ENCODE data around the gene PPP2R2C.

Gene PPP2R2C

DNA sequence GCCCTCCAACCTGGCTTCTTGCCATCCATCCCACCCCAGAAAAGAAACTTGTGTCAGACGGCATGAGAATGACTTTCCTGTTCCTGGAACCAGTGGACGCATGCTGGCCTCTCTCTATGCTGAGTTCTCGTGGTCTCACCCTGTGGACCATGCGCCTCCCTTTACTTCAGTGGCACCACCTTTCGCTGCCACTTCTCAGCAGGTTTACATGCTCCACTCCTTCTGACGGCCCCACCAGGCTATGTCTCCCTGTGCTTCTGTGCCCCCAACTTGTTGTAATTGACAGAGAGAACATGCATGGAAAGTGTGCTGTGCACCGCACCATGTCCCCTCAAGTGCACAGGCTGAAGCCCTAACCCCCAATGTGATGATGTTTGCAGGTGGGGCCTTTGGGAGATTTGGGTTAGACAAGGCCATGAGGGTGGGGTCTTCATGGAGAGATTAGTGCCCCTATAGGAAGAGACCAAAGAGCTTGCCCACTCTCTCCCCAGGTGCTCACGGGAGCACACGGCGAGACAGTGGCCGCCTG lies 3.1 kb upstream of the PPP2R2C start:
- no peak for DNase-seq (ENCODE audit: low spot score)
- H3K27ac ChIP-seq: no peak overlapping the region
- ChIA-PET POLR2A (ENCODE audit: low non-redundant PET) (no interaction called here), CTCF (no interaction called here)
- TF ChIP-seq CTCF (conservative IDR thresholded peaks at IDR 0.05; ENCODE audit: low read depth): no peak

GRCh38 chr4:6474705-6475457 lies 2.5 kb upstream of the PPP2R2C start:
- no peak overlapping the region for H3K27ac ChIP-seq
- no peak for TF ChIP-seq CTCF (conservative IDR thresholded peaks at IDR 0.05; ENCODE audit: low read depth)
- CTCF ChIA-PET: no interaction called here
- no peak for DNase-seq (ENCODE audit: low spot score)
- POLR2A ChIA-PET (ENCODE audit: low non-redundant PET): no interaction called here

DNA sequence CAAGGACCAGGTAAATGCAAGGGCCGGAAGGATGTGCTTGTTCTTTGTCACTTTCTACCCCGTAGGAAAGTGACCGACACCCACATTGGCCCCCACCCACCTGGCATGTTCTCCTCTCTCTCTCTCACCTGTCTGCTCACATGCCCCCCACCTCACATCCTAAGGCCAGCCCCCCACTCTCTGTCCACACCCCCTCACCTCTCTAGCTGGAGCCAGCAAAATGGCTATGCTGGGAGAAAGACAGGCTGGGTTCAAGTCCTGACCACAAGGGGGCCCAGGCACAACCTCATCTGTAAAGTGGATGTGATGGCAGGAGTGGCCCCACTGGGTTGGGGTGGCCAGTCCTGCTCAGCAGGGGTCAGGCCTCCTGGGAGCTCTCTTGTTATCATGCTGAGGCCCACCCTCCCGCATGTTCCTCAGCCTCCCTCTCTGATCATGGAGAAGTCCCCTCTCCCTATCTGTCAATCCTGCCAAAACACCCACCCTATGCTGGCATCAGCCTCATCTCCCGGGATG lies 1.7 kb upstream of the PPP2R2C start:
- H3K27ac ChIP-seq: no peak overlapping the region
- CTCF ChIA-PET: interaction anchor here (0.6 kb wide), 1 partner anchor 24 kb away, joined by 3 read pairs; no protein-coding TSS in a partner anchor
- TF ChIP-seq CTCF (conservative IDR thresholded peaks at IDR 0.05; ENCODE audit: low read depth): no peak
- POLR2A ChIA-PET (ENCODE audit: low non-redundant PET): no interaction called here
- DNase-seq (ENCODE audit: low spot score): no peak

DNA sequence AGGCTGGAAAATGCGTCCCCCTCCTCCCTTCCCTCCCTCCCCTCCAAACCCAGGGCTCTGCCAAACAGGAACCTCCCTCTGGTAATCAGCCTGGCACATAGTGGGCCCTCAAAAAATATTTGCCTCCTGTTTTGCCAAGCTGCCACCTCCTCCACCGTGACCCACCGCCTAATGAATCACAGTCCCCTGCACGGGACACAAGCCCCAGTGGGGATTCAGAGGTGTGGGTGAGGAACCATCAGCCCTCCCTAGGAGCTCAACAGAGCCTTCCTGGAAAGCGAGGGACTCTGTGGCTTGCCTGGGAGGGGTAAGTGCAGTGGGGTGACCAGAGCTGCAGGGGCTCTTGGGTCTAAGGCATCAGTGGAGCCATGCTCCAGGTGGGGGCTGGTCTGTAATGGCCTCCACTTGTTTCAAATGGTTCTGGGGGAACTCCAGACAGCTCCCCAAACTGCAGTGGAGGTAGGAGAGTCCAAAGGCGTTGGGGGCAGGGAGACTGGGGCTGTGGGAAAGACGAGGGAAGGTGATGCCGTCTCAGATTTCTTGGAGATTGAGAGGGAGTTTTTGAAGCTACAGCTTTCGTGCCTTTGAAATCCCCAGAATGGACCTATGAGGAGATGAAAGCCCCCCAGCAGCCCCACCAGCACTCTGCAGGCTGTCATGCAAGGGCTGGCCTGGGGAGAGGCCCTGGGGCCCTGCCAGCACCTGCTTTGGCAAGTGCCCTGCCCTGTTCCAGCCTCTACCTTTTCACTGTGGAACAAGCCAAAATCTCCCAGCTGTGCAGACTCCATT lies 1.0 kb upstream of the PPP2R2C start:
- DNase-seq (ENCODE audit: low spot score): no peak
- no peak for TF ChIP-seq CTCF (conservative IDR thresholded peaks at IDR 0.05; ENCODE audit: low read depth)
- ChIA-PET POLR2A (ENCODE audit: low non-redundant PET) (no interaction called here), CTCF (interaction anchor here (0.6 kb wide), 2 partner anchors 23 to 81 kb away, joined by 3 read pairs; no protein-coding TSS in a partner anchor)
- no peak overlapping the region for H3K27ac ChIP-seq

- DNase-seq (ENCODE audit: low spot score): no peak
- ChIA-PET POLR2A (ENCODE audit: low non-redundant PET) (no interaction called here), CTCF (interaction anchor here (0.7 kb wide), 1 partner anchor 37 kb away, joined by 3 read pairs; no protein-coding TSS in a partner anchor)
- no peak overlapping the region for H3K27ac ChIP-seq
- no peak for TF ChIP-seq CTCF (conservative IDR thresholded peaks at IDR 0.05; ENCODE audit: low read depth)
These were observed 417 bp downstream of the PPP2R2C start for GRCh38 chr4:6472008-6472386.

DNA sequence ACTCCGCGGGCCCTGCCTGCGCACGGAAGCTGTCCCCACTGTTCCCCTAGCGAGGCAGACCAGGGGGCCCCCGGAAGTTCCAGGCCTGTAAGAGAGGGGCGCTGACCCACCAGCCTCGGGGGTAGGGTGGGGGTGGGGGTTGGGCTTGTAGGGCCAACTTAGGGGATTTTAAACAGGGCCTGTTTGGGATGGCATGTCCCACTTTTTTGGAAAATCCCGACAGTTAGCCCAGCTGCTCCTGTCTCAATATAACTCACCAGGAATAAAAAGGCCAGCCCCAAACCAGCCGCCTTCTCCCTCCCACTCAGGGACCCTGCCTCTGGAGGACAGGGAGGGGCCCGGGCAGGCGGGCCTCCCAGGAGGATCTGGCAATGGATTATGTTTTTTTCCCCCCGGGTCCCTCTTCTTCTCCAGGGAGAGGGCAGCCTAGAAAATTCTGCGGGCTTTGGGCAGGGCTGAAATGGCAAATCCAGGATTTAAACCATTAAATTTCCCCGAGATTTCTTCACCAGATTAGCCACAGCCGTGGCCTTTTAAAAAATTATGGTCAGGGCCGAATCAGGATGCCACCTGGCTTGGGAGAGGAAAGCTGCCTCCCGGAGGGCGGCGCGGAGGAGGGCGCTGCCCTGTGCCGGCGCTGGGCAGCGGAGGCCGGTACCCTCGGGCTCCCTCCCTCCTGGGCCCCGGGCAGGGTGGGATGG lies 957 bp downstream of the PPP2R2C start:
- H3K27ac ChIP-seq: no peak overlapping the region
- TF ChIP-seq CTCF (conservative IDR thresholded peaks at IDR 0.05; ENCODE audit: low read depth): no peak
- no peak for DNase-seq (ENCODE audit: low spot score)
- CTCF ChIA-PET: interaction anchor here (0.7 kb wide), 1 partner anchor 37 kb away, joined by 3 read pairs; no protein-coding TSS in a partner anchor
- POLR2A ChIA-PET (ENCODE audit: low non-redundant PET): no interaction called here

Data from RWPE1 (cell line).